ENCODE results near the gene EPAS1.

- TF ChIP-seq TAF1 (conservative IDR thresholded peaks at IDR 0.05), result no peak
- TF ChIP-seq CTCF (IDR thresholded peaks at IDR 0.05; ENCODE audit: low read depth, low read length, missing input control), result no peak
- TF ChIP-seq MAX (IDR thresholded peaks at IDR 0.05), result no peak
- TF ChIP-seq SP1 (IDR thresholded peaks at IDR 0.05), result no peak
- no peak for TF ChIP-seq FOXA1 (IDR thresholded peaks at IDR 0.05)
- TF ChIP-seq RAD21 (IDR thresholded peaks at IDR 0.05), result no peak
- TF ChIP-seq REST (IDR thresholded peaks at IDR 0.05), result no peak
- no peak for TF ChIP-seq RXRA (IDR thresholded peaks at IDR 0.05)
- no peak for TF ChIP-seq ZBTB33 (IDR thresholded peaks at IDR 0.05)
- TF ChIP-seq GABPA (IDR thresholded peaks at IDR 0.05 in 1 of 2, conservative IDR thresholded peaks at IDR 0.05 in 1 of 2), result no peak
Measured at GRCh38 chr2:46430413-46430812, 133.2 kb downstream of the EPAS1 start.

Data from liver (tissue), 3 donors.